AG09319 (cell line): ENCODE results near the gene IRF2.

Experiments used
- DNase-seq: peaks from one replicate; pipeline ENCODE4 v3.0.0-alpha.2; 2010; ENCODE audit warnings: low read depth; ENCODE audit errors: extremely low read depth
- TF ChIP-seq, protein P1 (sequence below): IDR thresholded peaks from 2 replicates; pipeline ENCODE4 v1.5.1; 2011; ENCODE audit warnings: low read depth, mild to moderate bottlenecking, inconsistent platforms, low read length, moderate library complexity

The IRF2 gene

DNA sequence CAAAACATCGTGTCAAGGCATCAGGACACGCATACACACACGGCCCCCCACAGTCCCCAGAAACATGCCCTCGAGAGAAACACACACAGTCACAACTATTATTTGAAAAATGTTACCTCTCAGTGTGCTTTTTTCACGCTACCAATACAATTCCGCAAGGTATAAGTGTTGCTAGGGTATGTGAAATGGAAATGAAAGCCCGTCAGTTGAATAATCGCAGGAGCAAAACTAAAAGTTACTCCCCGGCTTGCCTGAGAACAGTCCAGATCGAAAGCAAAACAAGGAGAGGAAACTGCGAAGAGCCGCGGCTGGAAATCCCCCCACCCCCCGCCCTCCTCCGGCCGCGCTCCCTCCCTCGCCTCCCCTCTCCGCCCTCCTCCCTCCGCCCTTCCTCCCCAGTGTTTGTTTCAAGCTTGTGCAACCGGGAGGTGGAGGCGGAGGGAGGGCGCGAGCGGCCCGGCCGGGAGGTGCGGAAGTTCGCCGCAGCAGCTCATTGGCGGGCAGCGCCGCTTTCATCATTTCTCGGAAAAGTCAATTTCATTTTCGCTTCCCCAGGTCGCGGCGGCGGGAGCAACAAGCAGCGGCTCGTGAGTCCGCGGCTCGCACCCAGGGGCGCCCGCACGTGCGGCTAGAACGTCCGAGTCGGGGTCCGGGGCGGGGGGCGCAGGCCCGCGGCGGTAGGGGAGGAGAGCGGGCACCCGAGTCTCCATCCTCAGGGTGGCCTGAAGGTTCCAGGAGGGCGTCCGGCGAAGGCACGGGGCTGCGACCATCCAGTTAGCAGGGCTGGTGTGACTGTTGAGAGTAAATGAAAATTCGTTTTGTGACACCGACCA, at the start of gene IRF2:
TSS of gene IRF2 (minus strand) at position 288 of the 833 bp plus-strand sequence. CDS start 45,486 bp downstream, outside the sequence.
- TF ChIP-seq, protein P1, sequence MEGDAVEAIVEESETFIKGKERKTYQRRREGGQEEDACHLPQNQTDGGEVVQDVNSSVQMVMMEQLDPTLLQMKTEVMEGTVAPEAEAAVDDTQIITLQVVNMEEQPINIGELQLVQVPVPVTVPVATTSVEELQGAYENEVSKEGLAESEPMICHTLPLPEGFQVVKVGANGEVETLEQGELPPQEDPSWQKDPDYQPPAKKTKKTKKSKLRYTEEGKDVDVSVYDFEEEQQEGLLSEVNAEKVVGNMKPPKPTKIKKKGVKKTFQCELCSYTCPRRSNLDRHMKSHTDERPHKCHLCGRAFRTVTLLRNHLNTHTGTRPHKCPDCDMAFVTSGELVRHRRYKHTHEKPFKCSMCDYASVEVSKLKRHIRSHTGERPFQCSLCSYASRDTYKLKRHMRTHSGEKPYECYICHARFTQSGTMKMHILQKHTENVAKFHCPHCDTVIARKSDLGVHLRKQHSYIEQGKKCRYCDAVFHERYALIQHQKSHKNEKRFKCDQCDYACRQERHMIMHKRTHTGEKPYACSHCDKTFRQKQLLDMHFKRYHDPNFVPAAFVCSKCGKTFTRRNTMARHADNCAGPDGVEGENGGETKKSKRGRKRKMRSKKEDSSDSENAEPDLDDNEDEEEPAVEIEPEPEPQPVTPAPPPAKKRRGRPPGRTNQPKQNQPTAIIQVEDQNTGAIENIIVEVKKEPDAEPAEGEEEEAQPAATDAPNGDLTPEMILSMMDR: no peak
- DNase-seq: peak; percentile 97

DNA sequence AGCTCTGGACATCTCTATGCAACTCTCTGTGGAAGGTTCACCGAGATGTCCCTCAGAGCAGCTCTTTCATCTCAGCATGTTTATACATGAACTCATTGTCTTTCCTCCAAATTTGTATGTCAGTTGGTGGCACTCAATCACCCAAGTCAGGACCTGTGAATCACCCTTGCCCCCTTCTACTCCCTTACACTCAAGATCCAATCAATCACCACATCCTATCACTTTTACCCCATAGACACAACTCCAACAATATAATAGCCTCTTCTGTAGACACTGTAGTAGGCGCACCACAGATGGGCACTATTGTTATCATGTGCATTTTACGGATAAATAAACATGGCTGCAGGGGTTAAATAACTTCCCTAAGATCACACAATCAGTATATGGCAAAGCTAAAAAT, 41.3 kb upstream of the IRF2 start:
- TF ChIP-seq, protein P1: no peak
- DNase-seq: no peak

DNA sequence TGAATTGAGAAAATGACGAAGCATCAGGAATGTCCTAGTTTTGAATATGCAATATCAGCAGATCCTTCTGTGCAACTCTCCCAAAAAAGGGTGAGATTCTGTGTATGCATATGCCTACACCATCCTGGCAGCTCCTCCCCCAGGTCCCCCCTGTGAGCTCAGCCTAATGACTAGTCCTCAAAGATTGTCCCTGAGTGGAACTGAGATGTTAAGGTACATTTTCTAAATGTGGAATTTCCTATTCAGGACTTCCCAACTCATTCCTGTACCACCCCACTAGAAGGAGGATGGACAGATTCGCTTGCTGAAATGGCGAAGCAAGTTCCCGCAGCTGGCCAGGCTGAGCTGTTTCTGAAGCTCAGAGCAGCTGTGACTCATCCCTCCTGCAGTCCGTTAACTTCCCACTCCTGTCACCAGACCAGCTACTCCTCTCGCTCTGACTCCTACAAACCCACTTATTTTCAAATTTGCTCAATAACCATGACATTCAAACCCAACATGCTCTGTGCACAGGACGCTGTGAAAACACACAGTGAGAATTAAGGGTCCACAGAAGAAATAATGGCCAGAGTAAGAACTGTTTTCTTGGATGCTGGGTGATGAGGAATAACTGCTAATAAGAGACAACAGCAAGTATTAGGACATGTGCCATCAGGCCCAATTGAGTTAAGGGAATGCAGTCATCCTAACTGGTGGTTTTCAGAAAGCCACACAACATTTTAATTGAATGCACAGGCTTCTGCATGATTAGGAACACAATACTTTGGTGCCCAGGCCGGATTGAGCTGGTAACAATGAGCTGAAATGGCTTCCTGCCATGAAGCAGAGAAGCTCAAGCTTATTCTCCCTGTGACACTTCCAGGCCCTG, 40.0 kb upstream of the IRF2 start:
- DNase-seq: peak; percentile 45
- TF ChIP-seq, protein P1: no peak

DNA sequence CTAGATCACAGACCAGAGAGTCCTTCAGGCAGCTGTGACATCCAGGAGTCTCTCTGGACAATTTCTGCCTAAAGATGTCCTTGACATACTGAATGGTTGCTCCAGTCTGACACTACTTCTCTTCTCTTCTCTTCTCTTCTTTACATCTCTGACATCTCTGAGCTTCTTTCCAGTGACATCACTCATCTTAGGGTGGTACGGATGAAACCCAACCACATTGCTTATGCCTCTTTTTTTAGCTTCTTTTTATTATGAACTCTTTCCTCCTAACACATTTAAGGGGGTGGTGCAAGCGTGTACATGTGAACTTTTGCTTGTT, 39.4 kb upstream of the IRF2 start:
- TF ChIP-seq, protein P1: no peak
- no peak for DNase-seq

DNA sequence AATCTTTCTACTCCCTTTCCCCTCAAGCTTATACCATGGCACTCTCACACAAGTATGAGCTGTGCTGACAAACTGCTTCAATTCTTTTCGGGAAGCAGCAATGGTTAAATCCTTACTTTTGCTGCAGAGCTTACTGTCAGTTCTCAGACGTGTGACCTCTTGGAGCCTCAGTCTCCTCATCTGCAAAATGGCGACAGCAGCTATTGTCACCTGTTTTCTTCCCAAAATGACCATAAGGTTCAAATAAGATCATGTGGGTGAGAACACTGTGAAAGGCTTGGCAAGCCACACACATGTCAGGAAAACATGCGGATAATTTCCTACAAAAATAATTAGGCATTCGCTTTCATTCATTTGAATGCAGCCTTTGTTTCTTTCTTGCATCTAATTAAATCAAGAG, 36.8 kb upstream of the IRF2 start:
- TF ChIP-seq, protein P1: no peak
- no peak for DNase-seq

DNA sequence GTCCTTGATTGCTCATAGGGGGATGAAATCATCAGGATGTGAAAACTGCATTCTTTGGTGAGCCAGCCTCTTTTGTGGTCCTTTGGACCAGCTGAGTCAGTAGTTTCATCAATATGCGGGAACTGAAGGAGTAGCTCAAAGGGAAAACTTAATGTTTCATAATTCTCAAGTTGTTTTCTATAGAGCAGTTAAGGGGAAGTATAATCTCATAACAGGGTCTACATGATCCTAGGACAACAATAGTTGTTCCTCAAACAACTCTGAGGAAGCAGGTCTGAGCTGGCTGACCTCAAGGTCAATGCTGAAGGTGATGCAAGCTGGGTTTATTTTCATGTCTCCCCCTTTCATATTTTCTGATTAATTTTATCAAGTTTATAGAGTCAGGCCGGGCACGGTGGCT, 36.1 kb upstream of the IRF2 start:
- TF ChIP-seq, protein P1: no peak
- no peak for DNase-seq
